ENCODE measurements around the gene HOXD13.

The HOXD13 gene

DNA sequence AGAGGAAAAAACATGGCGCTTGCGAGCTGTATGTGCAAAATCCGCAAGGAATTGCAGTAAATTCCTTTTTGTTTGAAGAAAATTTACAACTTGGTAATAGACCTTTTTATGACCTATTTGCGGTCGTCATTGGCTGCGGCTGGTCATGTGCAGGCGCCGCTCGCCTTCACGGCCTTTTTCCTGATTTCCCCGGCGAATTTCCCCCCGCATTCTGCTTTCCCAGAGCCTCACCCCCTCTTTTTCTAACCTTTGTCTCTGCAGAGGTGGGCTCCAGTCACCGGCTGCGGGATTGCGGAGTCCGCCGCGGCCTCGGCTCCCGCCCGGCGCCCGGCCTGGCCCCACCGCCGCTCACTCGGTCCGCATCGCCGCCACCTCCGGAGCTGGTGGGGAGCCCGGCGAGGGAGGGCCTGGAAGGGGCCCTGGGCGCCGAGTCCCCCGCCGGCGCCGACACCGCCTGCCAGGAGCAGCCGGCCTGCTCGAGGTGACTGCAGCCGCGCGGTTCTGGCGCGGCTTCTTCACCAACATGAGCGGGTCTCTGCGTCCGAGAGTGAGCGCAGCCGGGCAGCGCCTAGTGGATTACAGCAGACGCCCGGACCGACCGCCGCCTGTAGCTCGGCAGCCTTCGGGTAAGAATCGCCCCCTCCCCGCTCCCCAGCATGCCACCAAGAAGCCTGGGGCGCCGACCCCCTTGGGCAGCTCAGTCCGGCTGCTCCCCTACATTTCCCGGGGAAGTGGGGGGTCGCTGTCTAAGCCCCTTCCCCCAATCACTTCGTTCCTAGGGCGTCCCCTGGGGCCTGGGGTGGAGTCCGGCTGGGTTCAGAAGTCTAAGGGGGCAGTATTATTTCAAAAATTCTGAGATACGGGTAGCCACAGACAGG is 44.1 kb downstream of the HOXD13 start:
- DNase-seq: no peak

DNA sequence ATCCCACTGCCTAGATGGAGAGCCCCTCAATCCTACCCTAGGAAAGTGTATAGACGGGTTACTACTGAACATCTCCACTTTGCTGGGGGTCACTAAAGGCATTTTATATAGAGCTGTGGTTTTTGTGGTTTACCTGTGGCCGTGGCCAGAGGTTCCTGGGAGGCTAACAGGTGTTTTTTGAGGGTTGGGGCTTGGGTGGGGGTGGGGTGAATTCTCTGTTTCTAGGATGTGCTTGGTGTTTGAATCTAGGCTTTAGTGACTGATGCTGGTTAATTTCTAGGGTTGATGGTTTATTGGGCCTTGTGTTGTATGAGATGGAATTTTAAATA is 44.7 kb downstream of the HOXD13 start:
- DNase-seq: no peak

DNA sequence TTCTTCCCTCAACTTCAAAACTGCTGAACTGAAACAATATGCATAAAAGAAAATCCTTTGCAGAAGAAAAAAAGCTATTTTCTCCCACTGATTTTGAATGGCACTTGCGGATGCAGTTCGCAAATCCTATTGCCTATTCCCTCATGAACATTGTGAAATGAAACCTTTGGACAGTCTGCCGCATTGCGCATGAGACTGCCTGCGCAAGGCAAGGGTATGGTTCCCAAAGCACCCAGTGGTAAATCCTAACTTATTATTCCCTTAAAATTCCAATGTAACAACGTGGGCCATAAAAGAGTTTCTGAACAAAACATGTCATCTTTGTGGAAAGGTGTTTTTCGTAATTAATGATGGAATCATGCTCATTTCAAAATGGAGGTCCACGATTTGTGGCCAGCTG is 45.4 kb downstream of the HOXD13 start:
- DNase-seq: no peak

DNA sequence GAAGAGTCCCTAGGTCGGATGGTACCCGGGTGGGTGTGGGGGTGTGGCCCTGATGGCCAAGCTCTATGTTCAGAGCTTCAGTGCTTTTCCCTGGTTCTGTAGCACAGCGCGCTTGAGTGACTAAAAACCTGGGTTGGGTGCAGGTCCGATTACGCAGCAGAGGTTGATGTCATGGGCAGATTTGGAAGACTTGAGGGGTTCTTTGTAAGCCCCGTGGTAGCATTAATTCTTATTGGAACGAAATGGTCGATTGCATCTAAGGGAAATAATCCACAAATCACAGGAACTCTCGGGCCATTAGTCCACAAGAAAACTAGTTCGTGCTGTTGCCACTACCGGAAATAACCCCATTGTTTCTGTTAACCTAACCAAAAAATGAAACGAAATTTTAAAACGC is 46.0 kb downstream of the HOXD13 start:
- DNase-seq: no peak

DNA sequence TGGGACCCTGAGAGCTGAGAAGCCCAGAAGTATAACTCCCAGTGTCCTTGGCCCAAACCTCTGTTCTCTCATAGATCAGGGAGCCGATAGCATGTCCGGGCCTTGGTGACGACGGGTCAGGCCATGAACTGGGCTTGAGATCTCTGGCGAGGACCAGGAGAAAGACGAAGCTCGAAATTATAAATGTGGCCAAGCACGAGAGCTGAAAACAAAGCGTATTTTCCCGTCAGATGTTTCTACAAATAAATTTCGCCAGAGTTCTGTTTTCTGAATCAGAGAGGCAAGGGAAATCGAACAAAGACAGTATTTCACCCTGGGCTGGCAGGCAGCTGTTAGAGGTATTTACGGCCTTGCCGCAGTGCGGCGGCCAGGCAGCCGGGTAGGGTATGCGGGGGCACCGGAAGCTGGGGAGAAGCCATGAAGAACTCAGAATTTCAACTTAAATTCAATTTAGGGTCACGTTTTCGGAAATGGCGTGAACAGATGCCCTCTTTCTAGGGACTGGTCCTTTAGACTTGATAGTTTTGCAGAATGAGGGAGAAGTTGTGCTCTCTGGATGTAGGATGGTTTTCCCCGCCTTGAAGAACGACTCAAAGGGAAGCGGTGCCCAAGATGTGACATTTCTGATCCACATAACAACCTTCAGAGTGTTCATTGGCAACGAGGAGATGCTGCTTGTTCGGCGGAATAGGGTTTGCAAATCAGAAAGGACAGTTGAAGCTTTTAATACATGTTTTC is 46.6 kb downstream of the HOXD13 start:
- no peak for DNase-seq

DNA sequence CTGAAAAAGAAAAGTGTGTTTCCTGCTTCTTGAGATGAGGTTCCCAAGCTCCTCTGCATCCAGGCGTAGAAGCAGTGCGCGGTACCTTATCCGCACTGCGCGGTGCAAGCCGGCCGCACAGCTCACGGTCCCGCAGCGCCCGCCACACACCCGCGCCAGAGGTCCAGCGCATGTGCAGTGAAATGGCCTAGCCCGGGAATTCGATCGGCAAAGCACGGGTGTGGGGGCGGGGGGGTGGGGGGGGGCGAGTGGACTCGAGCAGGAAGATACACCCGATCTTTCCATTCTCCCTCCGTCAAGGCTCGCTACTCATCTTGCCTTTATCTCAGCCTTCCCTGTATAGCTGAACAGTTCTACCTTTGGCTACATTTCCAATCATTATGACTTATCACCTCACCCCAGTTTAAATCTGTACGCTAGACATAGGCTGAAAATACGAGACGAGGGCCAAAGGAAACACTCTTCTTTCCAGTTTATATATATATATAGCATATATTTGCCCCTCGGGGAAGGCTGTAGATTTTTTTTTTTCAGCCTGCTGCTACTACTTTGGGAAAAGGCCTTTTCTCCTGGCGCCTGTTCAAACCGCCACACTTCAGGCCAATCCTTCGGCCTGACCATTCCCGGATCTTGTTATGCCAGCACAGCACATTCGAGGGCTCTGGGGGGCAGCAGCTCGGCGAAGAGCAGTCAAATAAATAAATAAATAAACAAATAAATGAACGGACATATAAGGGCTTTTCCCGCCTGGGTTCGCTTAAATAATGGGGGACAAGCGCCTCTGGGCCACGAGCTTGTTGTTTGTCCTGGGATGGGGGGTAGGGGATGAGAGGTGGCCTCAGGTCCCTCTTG is 47.4 kb downstream of the HOXD13 start:
- DNase-seq: no peak

DNA sequence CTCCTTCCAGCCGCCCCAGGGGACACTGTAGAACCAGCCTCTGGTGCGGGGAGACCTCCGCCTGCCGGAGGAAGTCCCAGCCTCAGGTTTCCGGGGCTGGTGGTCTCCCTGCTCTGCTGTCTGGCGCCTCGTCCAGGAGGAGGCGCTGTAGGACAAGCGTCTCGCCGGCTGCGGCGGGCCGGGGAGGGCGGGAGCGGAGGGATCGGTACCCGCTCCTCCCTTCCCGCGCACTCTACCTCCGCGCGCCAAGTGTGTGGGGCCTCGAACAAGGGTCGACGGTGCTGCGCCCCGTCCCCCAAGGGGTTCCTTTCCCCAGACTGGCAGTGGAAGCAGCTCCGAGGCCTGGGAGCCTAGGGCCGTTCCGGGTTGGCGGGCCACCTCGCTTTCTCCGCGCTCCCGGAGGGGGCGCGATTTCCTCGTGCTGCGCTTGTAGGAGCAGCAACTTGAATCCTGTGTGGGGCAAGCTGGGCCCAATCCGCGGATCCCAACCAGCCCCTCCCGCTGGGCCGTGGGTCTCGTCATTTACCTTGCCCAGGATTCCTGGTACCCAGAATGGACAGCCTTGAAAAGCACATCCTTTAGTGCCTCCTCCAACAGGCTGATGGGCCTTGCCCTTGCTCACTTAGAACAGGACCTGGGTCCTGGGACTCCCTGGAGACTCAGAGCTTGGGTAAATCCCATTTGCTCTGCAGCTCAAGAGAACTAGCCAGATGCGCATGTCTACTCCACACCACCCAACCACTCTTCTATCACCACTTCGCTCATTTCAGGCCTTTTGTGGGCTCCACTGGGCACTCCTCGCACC is 48.2 kb downstream of the HOXD13 start:
- peak; percentile 46 for DNase-seq

DNA sequence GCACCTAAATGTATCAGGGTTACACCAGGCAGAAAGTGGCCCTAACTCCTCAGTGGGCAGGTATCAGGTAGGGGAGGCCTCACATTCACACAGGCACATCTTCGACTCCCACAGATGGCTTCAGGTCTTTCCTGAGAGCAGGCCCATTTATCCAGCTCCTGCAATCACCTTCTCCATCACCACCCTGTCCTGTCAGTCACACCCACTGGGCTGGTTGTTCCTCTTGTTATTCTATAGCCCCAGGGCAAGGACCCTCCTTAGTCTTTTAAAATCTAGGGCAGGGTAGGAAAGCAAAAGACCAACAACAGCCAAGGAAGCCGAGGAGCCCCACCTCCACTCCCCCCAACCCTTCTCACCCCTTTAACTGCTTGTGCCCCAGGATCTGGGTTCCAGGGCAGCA is 49.8 kb downstream of the HOXD13 start:
- no peak for DNase-seq

All from activated gamma-delta T cell treated with Interleukin-2 at 50 U/mL for 16 hours (primary cell).